Caco-2 (cell line): ENCODE measurements around the gene SLC9A4. TPM values are rescaled to one million over a fixed set of nuclear protein-coding genes. Genes with fewer than 3 reads are reported as not detected.
A peak's percentile ranks its signal among the peaks of the same experiment; 100 is the strongest.

Source experiments
- BruUV-seq: library from RNA; stranded (reverse); fragments of 400-500 nt; replicated peaks from 2 replicates; lab custom pipeline; 2021; lab: Mats Ljungman, UMichigan
- CTCF ChIA-PET: fragments of 300-600 bp; sonication (Branson Sonifier 250); formaldehyde crosslinking; loops from one replicate; lab custom pipeline; 2022; ENCODE audit warnings: antibody characterized with exemption; lab: Charles Lee
- POLR2A ChIA-PET: fragments of 300-600 bp; sonication (Branson Sonifier 250); formaldehyde crosslinking; loops from one replicate; lab custom pipeline; 2022; ENCODE audit warnings: antibody characterized with exemption; lab: Charles Lee
- DNase-seq, 2 experiments: peaks; one replicate each; pipeline versions ENCODE4 v3.0.0 to v3.0.0-alpha.2; 2020 to 2022
- H3K27me3 ChIP-seq: replicated peaks from 2 replicates; pipeline ENCODE4 v1.6.0; 2011; ENCODE audit warnings: low read length; ENCODE audit not compliant: control insufficient read depth, insufficient read depth
- H3K36me3 ChIP-seq: 2 replicates; pipeline ENCODE4 v1.5.1; 2011; ENCODE audit warnings: low read length; ENCODE audit not compliant: control insufficient read depth, insufficient read depth
- H3K4me1 ChIP-seq: fragments of 250-450 bp; sonication (Bioruptor Pico); 2 replicates; pipeline ENCODE4 v1.5.1; 2020; ENCODE audit warnings: mild to moderate bottlenecking
- H3K4me3 ChIP-seq: 2 replicates; pipeline ENCODE4 v1.5.1; 2011; ENCODE audit warnings: low read depth, mild to moderate bottlenecking, control low read depth, low read length
- H3K9me3 ChIP-seq: fragments of 250-450 bp; sonication (Bioruptor Pico); 2 replicates; pipeline ENCODE4 v1.5.1; 2020; ENCODE audit warnings: mild to moderate bottlenecking, moderate library complexity
- H3K27ac Mint-ChIP-seq: one replicate; pipeline ENCODE4 v1.8.0; 2022; ENCODE audit warnings: mixed read lengths; ENCODE audit not compliant: unreplicated experiment
- H3K27me3 Mint-ChIP-seq: one replicate; pipeline ENCODE4 v1.8.0; 2022; ENCODE audit warnings: mixed read lengths; ENCODE audit not compliant: insufficient read depth, unreplicated experiment
- H3K36me3 Mint-ChIP-seq: one replicate; pipeline ENCODE4 v1.8.0; 2022; ENCODE audit warnings: mild to moderate bottlenecking, mixed read lengths; ENCODE audit not compliant: insufficient read depth, unreplicated experiment
- H3K4me1 Mint-ChIP-seq: one replicate; pipeline ENCODE4 v1.8.0; 2022; ENCODE audit warnings: low read depth, mixed read lengths; ENCODE audit not compliant: unreplicated experiment
- H3K4me3 Mint-ChIP-seq: one replicate; pipeline ENCODE4 v1.8.0; 2022; ENCODE audit warnings: mild to moderate bottlenecking, moderate library complexity, mixed read lengths; ENCODE audit not compliant: unreplicated experiment
- H3K9me3 Mint-ChIP-seq: one replicate; pipeline ENCODE4 v1.8.0; 2022; ENCODE audit warnings: mixed read lengths; ENCODE audit not compliant: unreplicated experiment
- intact Hi-C: fragments of 100-400 bp; cut with micrococcal nuclease; formaldehyde crosslinking; loops from one replicate; pipeline ENCODE4 v1.10.0; 2022; ENCODE audit not compliant: unreplicated experiment
- total RNA-seq: library from RNA; stranded (reverse); gene quantifications from 2 replicates; pipeline ENCODE4 v1.2.3, GENCODE V29; 2022
- TF ChIP-seq, protein P1 (sequence below), 2 experiments: fragments of 200-600 bp in 1 of 2; IDR thresholded peaks; 1 replicate in 1 of 2; 2 replicates in 1 of 2; pipeline versions ENCODE4 v1.5.1 to v1.8.0; 2011 to 2022; ENCODE audit warnings: antibody characterized with exemption in 1 of 2, control low read depth in 1 of 2, inconsistent platforms in 1 of 2, low read depth in 1 of 2, low read length in 1 of 2, mild to moderate bottlenecking in 1 of 2, moderate library complexity in 1 of 2; ENCODE audit not compliant: insufficient read depth in 1 of 2, severe bottlenecking in 1 of 2, unreplicated experiment in 1 of 2

The SLC9A4 gene
- total RNA-seq, 1 experiment from 2014 or later: 1.4 TPM

DNA sequence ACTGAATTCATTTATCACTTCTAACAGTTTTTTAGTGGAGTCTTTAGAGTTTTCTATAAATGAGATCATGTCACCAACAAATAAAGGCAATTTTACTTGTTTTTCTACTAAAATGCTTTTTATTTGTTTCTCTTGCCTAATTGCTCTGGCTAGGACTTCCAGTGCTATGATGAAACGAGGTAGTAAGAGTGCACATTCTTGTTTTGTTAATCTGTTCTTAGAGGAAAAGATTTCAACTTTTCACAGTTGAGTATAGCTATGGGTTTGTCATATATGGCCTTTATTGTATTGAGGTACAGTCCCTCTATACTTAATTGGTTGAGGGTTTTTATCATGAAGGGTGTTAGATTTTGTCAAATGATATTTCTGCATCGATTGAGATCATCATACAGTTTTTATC is 44.5 kb upstream of the SLC9A4 start:
- H3K36me3 ChIP-seq: no peaks in the 10 kb centered on the region
- peaks cover 14% of the 10 kb centered on the region for H3K27me3 Mint-ChIP-seq
- no peaks in the 10 kb centered on the region for H3K4me1 ChIP-seq
- ChIA-PET CTCF (no interaction called here), POLR2A (no interaction called here)
- H3K9me3 ChIP-seq: no peaks in the 10 kb centered on the region; the same call in 1 of the 2 replicates
- DNase-seq: no peak
- no peak overlapping the region for H3K4me3 Mint-ChIP-seq
- H3K4me1 Mint-ChIP-seq: no peaks in the 10 kb centered on the region
- H3K27me3 ChIP-seq: no peaks in the 10 kb centered on the region; the same call in 1 of the 2 replicates
- BruUV-seq: no TSS peak
- H3K36me3 Mint-ChIP-seq: no peaks in the 10 kb centered on the region
- intact Hi-C loops: no loop called here
- H3K9me3 Mint-ChIP-seq: no peaks in the 10 kb centered on the region
- TF ChIP-seq, protein P1, sequence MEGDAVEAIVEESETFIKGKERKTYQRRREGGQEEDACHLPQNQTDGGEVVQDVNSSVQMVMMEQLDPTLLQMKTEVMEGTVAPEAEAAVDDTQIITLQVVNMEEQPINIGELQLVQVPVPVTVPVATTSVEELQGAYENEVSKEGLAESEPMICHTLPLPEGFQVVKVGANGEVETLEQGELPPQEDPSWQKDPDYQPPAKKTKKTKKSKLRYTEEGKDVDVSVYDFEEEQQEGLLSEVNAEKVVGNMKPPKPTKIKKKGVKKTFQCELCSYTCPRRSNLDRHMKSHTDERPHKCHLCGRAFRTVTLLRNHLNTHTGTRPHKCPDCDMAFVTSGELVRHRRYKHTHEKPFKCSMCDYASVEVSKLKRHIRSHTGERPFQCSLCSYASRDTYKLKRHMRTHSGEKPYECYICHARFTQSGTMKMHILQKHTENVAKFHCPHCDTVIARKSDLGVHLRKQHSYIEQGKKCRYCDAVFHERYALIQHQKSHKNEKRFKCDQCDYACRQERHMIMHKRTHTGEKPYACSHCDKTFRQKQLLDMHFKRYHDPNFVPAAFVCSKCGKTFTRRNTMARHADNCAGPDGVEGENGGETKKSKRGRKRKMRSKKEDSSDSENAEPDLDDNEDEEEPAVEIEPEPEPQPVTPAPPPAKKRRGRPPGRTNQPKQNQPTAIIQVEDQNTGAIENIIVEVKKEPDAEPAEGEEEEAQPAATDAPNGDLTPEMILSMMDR (IDR thresholded peaks at IDR 0.05; ENCODE audit: insufficient read depth in 1 of 2, low read depth in 1 of 2, low read length in 1 of 2, severe bottlenecking in 1 of 2, unreplicated experiment in 1 of 2): no peak
- H3K27ac Mint-ChIP-seq: no peak overlapping the region
- H3K4me3 ChIP-seq: no peak overlapping the region

DNA sequence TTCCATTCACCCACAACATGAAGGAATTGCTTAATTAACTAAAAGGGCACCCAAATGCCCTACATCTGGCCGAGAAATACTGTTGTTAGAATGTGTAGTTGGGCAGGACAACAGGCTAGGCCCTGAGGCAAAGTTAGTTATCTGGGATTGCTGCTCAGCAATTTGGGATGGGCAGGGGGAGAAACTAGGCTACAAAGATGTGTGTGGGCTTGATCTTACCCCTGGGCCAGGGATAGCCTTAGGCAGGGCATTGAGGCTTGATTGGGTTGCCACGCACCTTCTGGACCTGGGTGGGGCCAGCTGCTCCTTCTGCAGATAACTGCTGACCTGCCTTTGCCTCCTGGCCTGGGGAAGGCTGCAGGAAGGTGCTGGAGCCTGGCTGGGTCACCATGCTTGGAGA is 40.6 kb upstream of the SLC9A4 start:
- TF ChIP-seq, protein P1 (IDR thresholded peaks at IDR 0.05; ENCODE audit: insufficient read depth in 1 of 2, low read depth in 1 of 2, low read length in 1 of 2, severe bottlenecking in 1 of 2, unreplicated experiment in 1 of 2): no peak
- no TSS peak for BruUV-seq
- peak in 1 of 2 experiments; percentile 50 for DNase-seq
- H3K27ac Mint-ChIP-seq: no peak overlapping the region
- intact Hi-C loops: no loop called here
- CTCF ChIA-PET: no interaction called here
- no peaks in the 10 kb centered on the region for H3K27me3 ChIP-seq
- no peak overlapping the region for H3K4me3 Mint-ChIP-seq
- no peaks in the 10 kb centered on the region for H3K4me1 Mint-ChIP-seq
- H3K36me3 Mint-ChIP-seq: no peaks in the 10 kb centered on the region
- no peaks in the 10 kb centered on the region; the same call in 1 of the 2 replicates for H3K9me3 ChIP-seq
- POLR2A ChIA-PET: no interaction called here
- no peaks in the 10 kb centered on the region for H3K4me1 ChIP-seq
- H3K4me3 ChIP-seq: no peak overlapping the region
- H3K36me3 ChIP-seq: no peaks in the 10 kb centered on the region
- H3K9me3 Mint-ChIP-seq: no peaks in the 10 kb centered on the region
- H3K27me3 Mint-ChIP-seq: peaks cover 17% of the 10 kb centered on the region

DNA sequence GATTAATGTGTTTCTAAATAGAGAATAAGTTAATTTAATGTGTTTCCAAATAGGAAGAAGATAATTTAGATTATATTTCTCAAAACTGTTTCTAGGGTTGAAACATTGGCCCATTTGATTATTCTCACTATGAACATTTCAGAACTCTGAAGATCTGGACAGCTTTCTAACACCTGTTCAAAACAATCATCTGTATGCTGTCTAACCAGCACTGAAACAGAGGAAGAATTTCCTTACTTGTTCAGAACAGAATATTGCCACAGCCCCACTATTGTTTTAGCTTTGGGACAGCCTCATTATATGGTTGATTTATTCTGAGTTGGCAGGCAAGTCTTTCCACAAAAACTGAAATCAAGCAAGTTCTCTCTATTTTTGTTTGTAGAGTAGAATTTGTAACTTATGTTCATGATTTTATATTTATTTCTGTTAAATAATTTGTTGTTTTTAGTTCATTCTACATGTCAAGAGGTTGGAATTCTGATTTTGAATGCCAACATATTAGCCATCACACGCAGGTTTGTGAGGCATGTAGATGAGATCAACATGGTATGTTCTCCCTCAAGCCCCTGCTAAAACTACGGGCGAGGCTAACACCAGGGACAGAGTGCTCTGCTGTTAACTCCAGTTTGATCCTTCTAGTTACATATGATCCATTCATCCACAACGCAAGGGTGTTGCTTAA is 38.9 kb upstream of the SLC9A4 start:
- Mint-ChIP-seq H3K9me3 (no peaks in the 10 kb centered on the region), H3K27me3 (peaks cover 17% of the 10 kb centered on the region), H3K4me3 (no peak overlapping the region), H3K27ac (no peak overlapping the region), H3K36me3 (no peaks in the 10 kb centered on the region), H3K4me1 (no peaks in the 10 kb centered on the region)
- no peaks in the 10 kb centered on the region for H3K4me1 ChIP-seq
- no peaks in the 10 kb centered on the region for H3K27me3 ChIP-seq
- TF ChIP-seq, protein P1 (IDR thresholded peaks at IDR 0.05; ENCODE audit: insufficient read depth in 1 of 2, low read depth in 1 of 2, low read length in 1 of 2, severe bottlenecking in 1 of 2, unreplicated experiment in 1 of 2): no peak
- no TSS peak for BruUV-seq
- H3K9me3 ChIP-seq: no peaks in the 10 kb centered on the region
- intact Hi-C loops: no loop called here
- ChIA-PET POLR2A (no interaction called here), CTCF (no interaction called here)
- DNase-seq: no peak
- H3K36me3 ChIP-seq: no peaks in the 10 kb centered on the region
- H3K4me3 ChIP-seq: no peak overlapping the region
